SU-DHL-6 (cell line): ENCODE data around the gene KIAA0319L.

Experiments used
- H2AFZ ChIP-seq: fragments of 200-600 bp; sonication (generic); 2 replicates; pipeline ENCODE4 v1.6.1; 2014; ENCODE audit warnings: low read depth, mild to moderate bottlenecking, moderate library complexity, mixed read lengths, antibody characterized with exemption, low read length; ENCODE audit not compliant: severe bottlenecking
- H3F3A ChIP-seq: fragments of 200-600 bp; shearing (Covaris generic); 2 replicates; pipeline ENCODE4 v1.6.0; 2016; ENCODE audit warnings: antibody characterized with exemption, mild to moderate bottlenecking; ENCODE audit not compliant: insufficient read depth
- H3K27ac ChIP-seq: fragments of 200-600 bp; sonication (generic); 2 replicates; pipeline ENCODE4 v1.5.1; 2016; ENCODE audit warnings: low read depth, mild to moderate bottlenecking, low read length, moderate library complexity, mixed read lengths
- H3K27me3 ChIP-seq: fragments of 200-600 bp; sonication (generic), shearing (Covaris generic); 2 replicates; pipeline ENCODE4 v1.6.0; 2014; ENCODE audit warnings: mild to moderate bottlenecking, low read length
- H3K36me3 ChIP-seq: fragments of 200-600 bp; sonication (generic); 2 replicates; pipeline ENCODE4 v1.6.1; 2014; ENCODE audit warnings: mild to moderate bottlenecking, low read length, mixed read lengths
- H3K4me2 ChIP-seq: fragments of 300-600, 200-600 bp; shearing (Covaris generic), sonication (generic); 2 replicates; pipeline ENCODE4 v1.6.0; 2014; ENCODE audit warnings: low read length, low read depth, mild to moderate bottlenecking; ENCODE audit not compliant: poor library complexity, severe bottlenecking
- H3K4me3 ChIP-seq: fragments of 200-600 bp; sonication (generic); 2 replicates; pipeline ENCODE4 v1.5.1; 2014; ENCODE audit warnings: antibody characterized with exemption, low read length, mild to moderate bottlenecking, mixed read lengths; ENCODE audit not compliant: insufficient read depth, poor library complexity, severe bottlenecking
- H3K79me2 ChIP-seq: fragments of 200-600 bp; sonication (generic); 2 replicates; pipeline ENCODE4 v1.6.1; 2014; ENCODE audit warnings: mild to moderate bottlenecking, low read length, moderate library complexity; ENCODE audit not compliant: insufficient read depth
- H3K9ac ChIP-seq: fragments of 200-600 bp; sonication (generic); 2 replicates; pipeline ENCODE4 v1.7.0; 2014; ENCODE audit warnings: mild to moderate bottlenecking, low read length
- H3K9me2 ChIP-seq: fragments of 200-600 bp; sonication (generic); replicated peaks from 2 replicates; pipeline ENCODE4 v1.6.1; 2014; ENCODE audit warnings: low read length; ENCODE audit not compliant: insufficient read depth
- H3K9me3 ChIP-seq: fragments of 200-600 bp; sonication (generic); 2 replicates; pipeline ENCODE4 v1.6.1; 2014; ENCODE audit warnings: low read length, mixed read lengths; ENCODE audit not compliant: insufficient read depth
- H4K20me1 ChIP-seq: fragments of 200-600 bp; sonication (generic); 2 replicates; pipeline ENCODE4 v1.6.1; 2014; ENCODE audit warnings: low read depth, mild to moderate bottlenecking, antibody characterized with exemption, low read length, moderate library complexity, mixed read lengths
- CTCF ChIP-seq: fragments of 200-600 bp; sonication (generic); IDR thresholded peaks from one replicate; pipeline ENCODE4 v1.5.1; 2017; ENCODE audit warnings: antibody characterized with exemption, mild to moderate bottlenecking, low read length, moderate library complexity; ENCODE audit not compliant: insufficient read depth, poor library complexity, severe bottlenecking
- EZH2phosphoT487 ChIP-seq: fragments of 200-600 bp; sonication (generic), shearing (Covaris generic); conservative IDR thresholded peaks from 2 replicates; pipeline ENCODE4 v1.6.1; 2018; ENCODE audit warnings: mild to moderate bottlenecking, antibody characterized with exemption, low read length, moderate library complexity, mixed read lengths

Gene KIAA0319L

GRCh38 chr1:35432231-35432630 lies 125.0 kb downstream of the KIAA0319L start:
- H3K27me3 ChIP-seq = no peaks in the 10 kb centered on the region
- TF ChIP-seq CTCF (no peak), EZH2phosphoT487 (no peak)

GRCh38 chr1:35431173-35431599 lies 126.0 kb downstream of the KIAA0319L start:
- TF ChIP-seq EZH2phosphoT487 (no peak), CTCF (no peak)
- Histone ChIP-seq H3K79me2 (no peaks in the 10 kb centered on the region), H3K4me3 (no peak overlapping the region), H2AFZ (no peak overlapping the region), H3K36me3 (no peaks in the 10 kb centered on the region), H3F3A (peaks cover under 1% of the 10 kb centered on the region; the same call in 1 of the 2 replicates), H4K20me1 (no peaks in the 10 kb centered on the region), H3K27me3 (no peaks in the 10 kb centered on the region), H3K9ac (no peak overlapping the region), H3K27ac (no peak overlapping the region), H3K4me2 (no peak overlapping the region), H3K9me3 (no peaks in the 10 kb centered on the region), H3K9me2 (no peaks in the 10 kb centered on the region)

More at GRCh38 chr1:35432231-35432630, 125.0 kb downstream of the KIAA0319L start:
- Histone ChIP-seq H3K9ac (no peak overlapping the region), H3K4me2 (no peak overlapping the region), H3K27ac (no peak overlapping the region), H3F3A (no peaks in the 10 kb centered on the region), H3K36me3 (no peaks in the 10 kb centered on the region), H3K79me2 (no peaks in the 10 kb centered on the region), H3K4me3 (no peak overlapping the region), H4K20me1 (no peaks in the 10 kb centered on the region), H2AFZ (no peak overlapping the region), H3K9me3 (no peaks in the 10 kb centered on the region), H3K9me2 (no peaks in the 10 kb centered on the region)

- TF ChIP-seq EZH2phosphoT487 (no peak), CTCF (no peak)
- Histone ChIP-seq H3K9me2 (no peaks in the 10 kb centered on the region), H2AFZ (no peak overlapping the region), H3K4me3 (no peak overlapping the region), H3K9me3 (no peaks in the 10 kb centered on the region), H3K27me3 (no peaks in the 10 kb centered on the region), H3K36me3 (no peaks in the 10 kb centered on the region), H3K4me2 (no peak overlapping the region), H3K27ac (no peak overlapping the region), H3K9ac (no peak overlapping the region), H3K79me2 (no peaks in the 10 kb centered on the region), H3F3A (peaks cover 5% of the 10 kb centered on the region; the same call in 1 of the 2 replicates), H4K20me1 (no peaks in the 10 kb centered on the region)
Observed at GRCh38 chr1:35430762-35431161, 126.4 kb downstream of the KIAA0319L start.
